GM21447 (cell line): ENCODE data around the gene FUT8.
"Not testable (repeated sequence)": the region's sequence is repeated elsewhere in the genome, so short reads cannot be mapped to it uniquely, and the experiment has no call there.

Experiments used
- ATAC-seq: cut with Tn5 transposase; IDR thresholded peaks from one replicate; pipeline ENCODE4 v1.9.1; 2021; ENCODE audit not compliant: unreplicated experiment

The FUT8 gene

DNA sequence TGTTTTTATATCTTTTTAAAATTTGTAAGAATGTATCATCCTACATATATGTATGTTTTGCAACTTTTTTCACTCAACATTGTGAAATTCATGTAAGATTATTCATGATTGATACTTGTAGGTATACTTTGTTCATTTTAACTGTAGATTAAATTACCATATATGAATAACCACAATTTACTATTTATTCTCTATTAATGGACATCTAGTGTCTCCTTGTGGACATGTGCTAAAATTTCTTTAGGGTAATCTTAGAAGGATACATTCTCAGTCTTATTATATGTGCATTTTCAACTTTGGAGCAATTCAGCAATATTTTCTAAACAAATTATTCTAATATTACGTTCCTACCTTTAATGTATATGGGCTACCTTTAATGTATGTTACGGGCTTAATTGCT lies 192.4 kb downstream of the FUT8 start:
- ATAC-seq = no peak

DNA sequence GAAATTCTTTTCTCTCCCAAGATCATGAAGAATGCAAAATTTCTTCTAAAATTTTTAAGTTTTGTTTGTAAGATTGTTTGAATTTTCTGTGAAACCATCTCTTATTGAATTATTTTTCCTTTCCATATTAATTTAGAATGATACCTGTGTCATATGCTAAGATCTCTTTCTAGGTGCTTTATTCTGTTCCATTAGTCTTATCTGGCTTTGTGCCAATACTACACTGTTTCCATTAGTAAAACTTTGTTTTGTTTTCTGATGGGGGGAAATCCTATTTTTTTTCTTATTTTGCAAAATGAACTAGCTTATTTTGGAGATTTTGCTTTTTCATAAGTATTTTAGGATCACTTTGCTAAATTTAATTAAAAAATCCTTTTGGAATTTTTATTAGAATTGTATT lies 193.9 kb downstream of the FUT8 start:
- ATAC-seq = no peak

DNA sequence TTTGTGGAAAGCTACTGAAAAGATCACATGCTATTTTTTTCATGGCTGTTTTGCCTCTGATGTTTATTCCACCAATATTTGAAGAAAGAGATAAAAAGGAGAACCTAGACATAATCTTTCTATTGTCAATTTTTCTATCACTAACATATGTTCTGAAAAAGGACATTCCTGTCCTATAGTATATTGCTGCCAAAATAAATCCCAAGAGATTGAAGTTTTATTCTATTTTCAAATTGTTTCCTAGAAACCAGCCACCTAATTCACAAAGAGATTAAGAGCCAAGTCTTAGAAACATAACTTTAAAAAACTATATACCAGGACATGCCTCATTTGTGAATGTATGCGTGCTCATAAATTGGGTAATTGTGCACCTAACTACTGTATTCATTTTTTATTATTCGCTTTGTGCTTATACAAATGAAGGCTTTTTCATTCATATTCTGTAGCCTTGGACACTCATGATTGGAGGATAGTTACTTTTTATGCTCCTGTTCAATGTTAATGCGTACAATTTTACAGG lies 200.7 kb downstream of the FUT8 start:
- ATAC-seq = no peak

DNA sequence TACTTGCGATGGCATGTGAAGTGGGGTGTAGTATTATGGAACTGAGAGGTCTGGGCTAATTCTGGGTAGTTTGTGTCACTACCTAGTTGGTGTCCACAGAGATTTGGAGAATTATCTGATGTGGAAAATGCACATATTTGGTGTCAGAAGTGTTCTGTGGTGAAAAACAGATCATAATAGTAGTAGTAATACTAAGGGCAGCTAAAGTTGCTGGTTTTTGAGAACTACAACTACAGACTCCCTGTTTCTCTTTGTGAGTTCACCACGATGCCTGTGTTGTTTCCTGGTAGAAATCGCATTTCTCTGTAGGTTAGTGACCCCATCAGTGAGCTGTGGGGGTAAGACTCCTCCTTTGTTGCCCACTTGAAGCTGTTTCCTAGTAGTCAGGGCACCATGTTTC lies 206.5 kb downstream of the FUT8 start:
- ATAC-seq = no peak

DNA sequence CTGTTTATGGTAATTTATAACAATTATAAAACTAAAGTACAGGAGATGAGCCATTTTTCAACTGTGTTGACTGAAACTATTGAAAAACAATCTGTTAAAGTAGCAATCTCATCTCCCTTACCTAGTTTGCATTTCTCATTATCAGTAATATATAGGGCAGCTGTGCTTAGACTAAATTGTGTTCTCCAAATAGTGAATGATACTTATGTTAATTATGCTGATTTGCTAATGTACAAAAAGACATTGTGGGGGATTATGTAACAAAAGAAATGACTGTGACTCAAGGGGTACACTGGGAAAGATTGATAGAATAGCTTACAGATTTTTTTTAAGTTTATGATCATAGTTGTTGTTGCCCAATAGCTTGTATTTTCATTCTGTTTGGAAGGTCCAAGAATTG lies 207.7 kb downstream of the FUT8 start:
- no peak for ATAC-seq

DNA sequence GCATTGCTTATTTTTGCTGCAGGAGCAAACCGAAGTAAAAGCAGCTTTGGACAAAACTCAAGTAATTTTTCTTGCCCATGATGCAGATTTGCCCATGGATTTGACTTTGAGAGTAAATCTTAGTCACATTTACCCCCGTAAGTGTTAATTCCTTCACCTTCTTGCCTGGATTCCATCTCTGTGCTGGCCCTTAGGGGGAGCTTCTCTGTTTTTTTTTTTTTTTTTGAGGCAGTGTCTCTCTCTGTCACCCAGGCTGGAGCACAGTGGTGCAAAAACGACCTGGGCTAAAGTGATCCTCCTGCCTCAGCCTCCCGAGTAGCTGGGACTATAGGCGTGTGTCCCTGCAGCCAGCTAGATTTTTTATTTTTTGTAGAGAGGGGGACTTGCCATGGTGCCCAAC lies 210.2 kb downstream of the FUT8 start:
- no peak for ATAC-seq

DNA sequence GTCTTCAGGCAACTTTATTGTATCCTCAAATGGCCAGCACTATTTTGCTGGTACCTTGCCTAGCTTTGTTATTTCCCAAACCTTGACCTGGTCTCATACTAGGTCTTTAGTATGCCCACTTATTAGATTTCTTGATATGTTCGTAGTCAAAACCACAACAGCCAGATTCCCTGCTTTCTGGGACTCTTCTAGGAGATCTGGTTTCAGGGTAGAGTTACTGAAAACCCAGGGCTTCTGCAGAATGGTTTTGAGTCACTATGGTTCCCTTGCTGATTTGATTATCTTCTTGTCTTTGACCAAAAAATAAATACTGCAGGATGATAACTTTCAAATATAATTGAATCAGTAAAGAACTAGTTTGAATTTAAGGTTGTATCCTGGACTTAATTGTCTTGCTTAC lies 211.2 kb downstream of the FUT8 start:
- ATAC-seq = no peak

DNA sequence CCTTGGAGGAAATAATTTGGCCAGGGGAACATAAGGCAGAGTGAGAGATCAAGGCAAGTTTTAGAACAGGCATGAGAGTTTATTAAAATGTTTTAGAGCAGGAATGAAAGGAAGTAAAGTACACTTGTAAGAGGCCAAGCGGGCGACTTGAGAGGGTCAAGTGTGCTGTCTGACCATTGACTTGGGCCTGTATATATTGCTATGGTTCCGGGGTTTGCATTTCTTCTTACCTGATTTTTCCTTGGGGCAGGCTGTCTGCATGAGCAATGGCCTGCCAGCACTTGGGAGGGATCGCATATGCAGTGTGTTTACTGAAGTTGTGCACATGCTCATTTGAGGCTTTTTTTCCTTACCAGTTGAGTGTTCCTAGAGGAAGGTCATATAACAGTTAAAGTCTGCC lies 214.8 kb downstream of the FUT8 start:
- ATAC-seq = no peak

DNA sequence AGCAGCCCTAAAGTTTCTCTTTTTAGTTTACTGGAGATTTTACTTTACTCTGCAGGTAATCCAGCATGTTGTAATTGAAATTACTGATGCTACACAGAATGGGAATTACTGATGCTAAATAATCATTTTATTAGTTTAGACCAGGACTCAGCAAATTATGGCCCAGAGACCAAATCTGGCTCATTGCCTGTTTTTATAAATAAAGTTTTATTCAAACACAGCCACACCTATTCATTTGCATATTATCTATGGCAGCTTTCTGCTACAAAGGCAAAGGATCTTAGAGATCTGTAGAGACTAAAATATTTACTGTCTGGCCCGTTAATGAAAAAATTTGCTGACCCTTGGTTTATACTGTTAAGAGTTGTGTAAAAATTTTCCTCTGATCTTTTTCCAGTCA lies 216.1 kb downstream of the FUT8 start:
- ATAC-seq = no peak

DNA sequence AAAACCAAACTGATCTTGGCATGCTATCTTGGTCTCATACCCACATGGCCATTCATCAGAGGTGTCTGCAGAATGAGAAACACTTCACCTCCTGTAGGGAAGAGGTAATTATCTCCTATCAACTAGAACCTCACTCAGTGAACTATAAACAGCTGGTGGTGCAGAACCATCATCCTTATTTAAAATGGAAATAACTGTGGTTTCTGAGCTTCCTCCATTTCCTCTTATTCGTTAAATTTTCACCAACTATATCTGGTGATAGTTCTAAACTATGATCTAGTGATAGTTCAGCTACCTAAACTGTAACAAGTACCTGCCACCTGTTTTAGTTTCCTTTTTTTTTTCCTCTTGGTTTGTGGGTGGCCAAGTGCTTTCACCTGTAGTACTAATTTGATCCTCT lies 218.5 kb downstream of the FUT8 start:
- ATAC-seq = no peak

DNA sequence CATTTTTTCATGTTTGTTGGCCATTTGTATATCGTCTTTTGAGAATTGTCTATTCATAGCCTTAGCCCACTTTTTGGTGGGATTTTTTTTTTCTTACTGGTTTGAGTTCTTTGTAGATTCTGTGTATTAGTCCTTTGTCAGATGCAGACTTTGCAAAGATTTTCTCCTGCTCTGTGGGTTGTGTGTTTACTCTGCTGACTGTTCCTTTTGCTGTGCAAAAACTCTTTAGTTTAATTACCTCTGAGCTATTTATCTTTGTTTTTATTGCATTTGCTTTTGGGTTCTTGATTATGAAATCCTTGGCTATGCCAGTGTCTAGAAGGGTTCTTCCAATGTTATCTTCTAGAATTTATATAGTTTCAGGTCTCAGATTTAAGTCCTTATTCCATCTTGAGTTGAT lies 220.0 kb downstream of the FUT8 start:
- ATAC-seq = no peak

DNA sequence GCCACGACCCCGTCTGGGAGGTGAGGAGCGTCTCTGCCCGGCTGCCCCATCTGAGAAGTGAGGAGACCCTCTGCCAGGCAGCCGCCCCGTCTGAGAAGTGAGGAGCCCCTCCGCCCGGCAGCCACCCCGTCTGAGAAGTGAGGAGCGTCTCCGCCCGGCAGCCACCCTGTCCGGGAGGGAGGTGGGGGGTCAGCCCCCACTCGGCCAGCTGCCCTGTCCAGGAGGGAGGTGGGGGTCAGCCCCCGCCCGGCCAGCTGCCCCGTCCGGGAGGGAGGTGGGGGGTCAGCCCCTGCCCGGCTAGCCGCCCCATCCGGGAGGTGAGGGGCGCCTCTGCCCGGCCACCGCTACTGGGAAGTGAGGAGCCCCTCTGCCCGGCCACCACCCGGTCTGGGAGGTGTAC lies 221.1 kb downstream of the FUT8 start:
- not testable (repeated sequence) for ATAC-seq

DNA sequence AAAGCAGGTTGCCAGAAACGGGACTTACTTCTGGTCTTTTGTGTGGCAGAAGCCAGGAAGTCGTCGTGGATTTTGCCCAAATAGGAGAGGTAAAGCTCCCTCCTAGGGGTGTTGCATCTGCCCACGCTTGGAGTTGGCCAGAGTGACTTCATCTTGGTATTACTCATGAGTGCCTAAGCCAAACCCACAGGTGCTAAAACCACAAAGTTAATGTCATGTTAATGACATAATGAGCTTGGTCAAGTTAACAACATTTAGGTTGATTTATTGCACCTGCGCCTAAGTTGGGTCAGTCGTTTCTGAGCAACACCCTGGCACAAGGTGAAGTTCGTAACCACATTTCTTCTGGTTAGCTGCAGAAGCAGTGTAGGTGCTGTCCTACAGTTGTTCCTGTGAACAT lies 225.2 kb downstream of the FUT8 start:
- ATAC-seq = no peak

DNA sequence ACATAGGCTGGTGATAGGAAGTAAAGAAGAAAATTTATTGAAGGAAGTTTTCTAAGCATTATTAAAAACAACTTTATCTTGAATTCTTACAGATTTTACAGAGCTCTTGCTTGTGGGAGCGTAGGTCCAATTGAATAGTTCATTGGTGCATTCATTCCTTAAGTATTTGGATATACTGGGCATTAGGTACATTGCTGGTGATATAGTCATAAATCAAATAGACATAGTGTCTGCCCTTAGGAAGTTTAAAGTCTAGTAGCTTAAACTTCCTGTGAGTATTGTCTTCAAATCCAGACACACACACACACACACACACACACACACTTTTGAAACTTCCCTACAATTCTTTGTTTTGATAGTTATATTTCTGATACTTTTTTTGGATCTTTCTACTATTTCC lies 226.7 kb downstream of the FUT8 start:
- ATAC-seq = no peak

DNA sequence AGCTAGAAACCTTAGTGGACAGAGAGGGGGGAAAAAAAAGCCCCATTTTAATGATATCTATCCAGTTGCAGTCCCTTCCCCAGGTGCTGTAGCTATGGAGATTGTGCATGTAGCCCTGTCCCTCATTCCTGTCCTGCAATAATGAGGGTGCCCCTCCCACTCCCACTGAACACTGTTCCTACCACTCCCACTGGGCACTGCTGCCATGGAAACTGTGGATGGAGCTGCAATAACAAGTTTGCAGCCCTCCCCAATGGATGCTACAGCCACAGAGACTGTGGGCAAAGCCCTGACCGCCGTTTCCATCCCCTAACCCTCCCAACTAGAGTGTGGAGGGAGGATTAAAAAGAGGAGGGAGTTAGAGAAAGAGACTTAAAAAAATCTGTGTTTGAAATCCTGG lies 238.3 kb downstream of the FUT8 start:
- no peak for ATAC-seq

DNA sequence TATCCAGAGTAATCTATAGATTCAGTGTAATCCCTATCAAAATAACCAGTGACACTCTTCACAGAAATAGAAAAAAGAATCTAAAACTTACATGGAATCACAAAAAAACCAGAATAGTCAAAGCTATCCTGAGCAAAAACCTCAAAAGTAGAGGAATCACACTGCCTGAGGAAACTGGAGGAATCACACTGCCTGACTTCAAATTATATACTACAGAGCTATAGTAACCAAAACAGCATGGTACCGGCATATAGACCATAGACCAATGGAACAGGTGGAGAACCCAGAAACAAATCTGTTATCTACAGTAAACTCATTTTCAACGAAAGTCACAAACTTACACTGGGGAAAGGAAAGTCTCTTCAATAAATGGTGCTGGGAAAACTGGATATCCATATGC lies 244.0 kb downstream of the FUT8 start:
- ATAC-seq = no peak

DNA sequence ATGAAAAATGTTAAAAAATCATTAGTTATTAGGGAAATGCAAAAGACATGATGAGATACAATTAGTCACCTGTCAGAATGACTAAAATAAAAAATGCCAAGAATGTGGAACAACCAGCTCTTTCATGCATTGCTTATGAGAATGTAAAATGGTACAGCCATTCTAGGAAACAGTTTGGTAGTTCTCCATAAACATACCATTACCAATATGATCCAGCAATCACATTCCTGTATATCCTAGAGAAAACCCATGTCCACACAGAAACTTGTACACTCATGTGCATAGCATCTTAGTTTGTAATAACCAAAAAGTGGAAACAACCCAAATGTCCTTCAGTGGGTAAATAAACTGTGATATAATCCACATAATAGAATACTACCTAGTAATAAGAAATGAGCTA lies 245.7 kb downstream of the FUT8 start:
- ATAC-seq = no peak

DNA sequence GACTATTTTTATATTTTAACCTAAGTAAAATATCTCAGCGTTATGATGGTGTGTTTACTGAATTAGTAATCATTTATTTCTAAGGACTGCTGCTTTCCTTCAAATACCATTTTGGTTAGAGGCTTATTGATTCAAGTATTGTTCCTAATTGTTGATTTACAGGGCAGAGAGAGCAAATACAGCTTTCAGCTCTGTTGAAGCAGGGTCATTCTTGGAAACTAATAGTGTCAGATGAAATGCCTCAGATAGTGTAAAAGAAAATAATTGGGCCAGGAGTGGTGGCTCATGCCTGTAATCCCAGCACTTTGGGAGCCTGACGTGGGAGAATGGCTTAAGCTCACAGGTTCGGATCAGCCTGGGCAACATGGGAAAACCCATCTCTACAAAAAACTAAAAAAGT lies 249.3 kb downstream of the FUT8 start:
- ATAC-seq = no peak

DNA sequence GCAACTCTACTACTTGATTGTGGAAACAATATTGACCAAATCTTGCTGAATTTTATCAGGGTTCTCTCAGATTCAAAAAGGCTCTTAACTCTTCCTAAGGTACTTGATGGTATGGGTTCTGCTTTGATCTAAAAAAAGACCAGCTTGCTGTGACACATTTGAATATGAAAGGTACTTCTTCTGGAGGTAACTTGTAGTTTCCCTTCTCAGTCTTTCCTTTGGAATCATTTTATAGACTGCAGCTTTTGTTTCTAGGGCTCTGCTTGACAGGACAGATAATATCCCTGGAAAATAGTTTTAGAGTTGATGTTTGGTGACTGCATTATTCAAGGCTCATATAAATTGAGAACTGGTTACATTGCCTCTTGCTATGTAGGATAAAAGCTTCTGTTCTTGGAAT lies 251.9 kb downstream of the FUT8 start:
- no peak for ATAC-seq

DNA sequence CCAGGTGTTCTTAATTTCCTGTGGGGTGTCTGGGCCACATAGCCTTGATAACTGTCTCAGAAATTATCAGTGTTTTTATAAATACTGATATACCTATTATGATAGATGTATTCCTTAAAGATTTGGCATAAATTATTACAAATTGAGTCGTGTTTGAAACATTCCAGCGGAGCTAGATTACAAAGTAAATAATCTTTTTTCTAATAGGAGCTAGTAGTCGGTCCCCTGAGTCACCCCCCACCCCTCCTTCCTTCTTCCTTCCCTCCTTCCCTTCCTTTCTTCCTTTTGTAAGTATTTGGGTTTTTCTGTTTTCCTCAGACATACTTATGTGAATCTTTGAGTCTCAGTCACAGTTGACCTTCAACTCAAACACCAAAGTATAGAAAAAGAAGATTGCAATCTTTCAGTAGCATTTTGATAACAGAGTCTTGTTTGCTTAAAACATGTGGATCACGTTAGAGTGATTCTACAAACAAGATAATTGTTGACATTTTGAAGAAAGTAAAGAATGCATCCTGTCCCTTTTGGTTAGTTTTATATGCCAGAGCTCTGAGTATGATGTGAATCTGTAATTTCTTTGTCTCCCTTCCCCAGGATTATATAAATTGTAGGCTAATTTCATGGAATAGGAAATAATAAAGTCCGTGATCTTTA lies 264.0 kb downstream of the FUT8 start:
- ATAC-seq = no peak

DNA sequence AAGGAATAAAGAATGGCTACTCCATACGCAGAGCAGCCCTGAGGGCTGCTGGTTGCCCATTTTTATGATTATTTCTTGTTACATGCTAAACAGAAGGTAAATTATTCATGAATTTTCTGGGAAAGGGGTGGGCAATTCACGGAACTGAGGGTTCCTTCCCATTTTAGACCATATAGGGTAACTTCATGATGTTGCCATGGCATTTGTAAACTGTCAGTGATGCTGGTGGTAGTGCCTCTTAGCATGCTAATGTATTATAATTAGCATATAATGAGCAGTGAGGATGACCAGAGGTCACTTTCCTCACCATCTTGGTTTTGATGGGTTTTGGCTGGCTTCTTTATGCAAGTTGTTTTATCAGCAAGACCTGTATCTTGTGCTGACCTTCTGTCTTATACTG lies 273.0 kb downstream of the FUT8 start:
- no peak for ATAC-seq

DNA sequence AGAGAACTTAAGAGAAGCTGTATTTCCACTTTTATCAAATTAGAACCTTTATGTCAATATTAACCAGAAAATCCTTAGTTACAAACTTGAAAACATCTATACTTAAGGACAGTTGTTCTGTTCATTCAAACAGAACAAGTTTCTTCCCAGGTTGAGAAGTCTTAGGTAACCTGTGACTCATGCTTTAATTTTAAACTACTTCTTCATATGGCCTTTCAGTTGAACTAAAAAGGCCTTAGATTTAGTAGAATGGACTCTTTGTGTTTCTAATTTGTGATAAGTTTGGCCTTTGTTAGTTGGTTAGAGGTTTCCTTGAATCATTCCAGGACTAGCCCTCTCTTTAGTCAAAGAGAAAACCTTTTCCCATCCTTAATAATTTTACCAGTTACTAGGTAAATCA lies 274.2 kb downstream of the FUT8 start:
- no peak for ATAC-seq

DNA sequence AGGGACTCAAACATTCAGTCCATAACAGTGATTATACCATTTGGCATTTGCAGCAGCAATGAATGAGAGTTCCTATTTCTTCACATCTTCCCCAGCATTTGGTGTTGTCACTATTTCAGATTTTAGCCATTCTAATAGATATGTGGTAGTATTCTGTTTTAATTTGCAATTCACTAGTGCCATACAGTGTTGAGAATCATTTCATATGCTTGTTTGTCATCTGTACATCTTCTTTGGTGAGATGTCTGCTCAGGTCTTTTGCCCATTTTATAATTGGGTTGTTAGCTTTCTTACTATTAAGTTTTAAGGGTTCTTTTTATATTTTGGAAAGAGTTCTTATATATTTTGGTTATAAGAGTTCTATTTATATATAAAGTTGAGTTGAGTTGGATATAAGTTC lies 276.5 kb downstream of the FUT8 start:
- no peak for ATAC-seq
